ENCODE measurements around the gene CD47. TPM values are rescaled to one million over a fixed set of nuclear protein-coding genes. Genes with fewer than 3 reads are reported as not detected.

CD47 gene
- total RNA-seq, 1 experiment from 2014 or later, result 76.9 TPM

- Histone ChIP-seq H3K4me1 (replicated peaks; ENCODE audit: insufficient read depth) (peaks cover 6% of the 10 kb centered on the region), H4K20me1 (ENCODE audit: insufficient read depth) (no peaks in the 10 kb centered on the region), H3K36me3 (ENCODE audit: low read depth) (no peaks in the 10 kb centered on the region), H2AFZ (no peak overlapping the region), H3K27ac (no peak overlapping the region), H3K9me3 (ENCODE audit: insufficient read depth, low read depth) (no peaks in the 10 kb centered on the region), H3K9me2 (ENCODE audit: insufficient read depth) (no peaks in the 10 kb centered on the region), H3K27me3 (ENCODE audit: insufficient read depth, low read depth) (no peaks in the 10 kb centered on the region), H3F3A (ENCODE audit: insufficient read depth, low read depth) (0 out of 2 replicates have a peak, but pooled peaks cover 5% of the 10 kb centered on the region), H3K4me3 (no peak overlapping the region), H3K79me2 (ENCODE audit: low read depth) (no peaks in the 10 kb centered on the region), H3K4me2 (no peak overlapping the region)
- no peak for TF ChIP-seq CTCF (conservative IDR thresholded peaks at IDR 0.05)
- TF ChIP-seq EZH2 (IDR thresholded peaks at IDR 0.05; ENCODE audit: low read depth), result no peak
- ChIA-PET POLR2A (ENCODE audit: unreplicated experiment) (interaction anchor here (0.6 kb wide), 1 partner anchor 46 kb away, joined by 3 read pairs; no protein-coding TSS in a partner anchor), CTCF (no interaction called here)
- DNase-seq, result no peak
- no TSS peak for BruUV-seq (replicated peaks)
- intact Hi-C loops (cut with micrococcal nuclease; ENCODE audit: unreplicated experiment), result no loop called here
Measured at GRCh38 chr3:108028896-108029295, 61.9 kb downstream of the CD47 start.

- no peaks in the 10 kb centered on the region for H3K9me2 ChIP-seq (ENCODE audit: insufficient read depth)
- no peak overlapping the region for H3K4me2 ChIP-seq
- no peak overlapping the region for H3K27ac ChIP-seq
- intact Hi-C loops (cut with micrococcal nuclease; ENCODE audit: unreplicated experiment), result no loop called here
- TF ChIP-seq CTCF (conservative IDR thresholded peaks at IDR 0.05) (no peak), EZH2 (IDR thresholded peaks at IDR 0.05; ENCODE audit: low read depth) (no peak)
- no peak for DNase-seq
- no peak overlapping the region for H2AFZ ChIP-seq
- H3K36me3 ChIP-seq (ENCODE audit: low read depth), result no peaks in the 10 kb centered on the region
- no TSS peak for BruUV-seq (replicated peaks)
- H3K9me3 ChIP-seq (ENCODE audit: insufficient read depth, low read depth), result no peaks in the 10 kb centered on the region
- H3K4me3 ChIP-seq, result no peak overlapping the region
- no peaks in the 10 kb centered on the region for H3K79me2 ChIP-seq (ENCODE audit: low read depth)
- POLR2A ChIA-PET (ENCODE audit: unreplicated experiment), result no interaction called here
- H3K27me3 ChIP-seq (ENCODE audit: insufficient read depth, low read depth), result no peaks in the 10 kb centered on the region
- H3F3A ChIP-seq (ENCODE audit: insufficient read depth, low read depth), result peaks cover 9% of the 10 kb centered on the region; the same call in 1 of the 2 replicates
- no peaks in the 10 kb centered on the region for H4K20me1 ChIP-seq (ENCODE audit: insufficient read depth)
- CTCF ChIA-PET, result no interaction called here
- H3K4me1 ChIP-seq (replicated peaks; ENCODE audit: insufficient read depth), result peaks cover 14% of the 10 kb centered on the region
Measured at GRCh38 chr3:108025177-108025576, 65.7 kb downstream of the CD47 start.

- BruUV-seq (replicated peaks), result no TSS peak
Measured at GRCh38 chr3:108024146-108024850, 66.5 kb downstream of the CD47 start.

More at GRCh38 chr3:108024146-108024850, 66.5 kb downstream of the CD47 start:
- no peaks in the 10 kb centered on the region for H3K9me2 ChIP-seq (ENCODE audit: insufficient read depth)
- H3K4me3 ChIP-seq, result no peak overlapping the region
- H3K27me3 ChIP-seq (ENCODE audit: insufficient read depth, low read depth), result no peaks in the 10 kb centered on the region
- no peak overlapping the region for H2AFZ ChIP-seq
- H3K9me3 ChIP-seq (ENCODE audit: insufficient read depth, low read depth), result no peaks in the 10 kb centered on the region
- no peak for DNase-seq
- H4K20me1 ChIP-seq (ENCODE audit: insufficient read depth), result no peaks in the 10 kb centered on the region
- H3K36me3 ChIP-seq (ENCODE audit: low read depth), result no peaks in the 10 kb centered on the region
- CTCF ChIA-PET, result no interaction called here
- H3K4me2 ChIP-seq, result no peak overlapping the region
- H3K79me2 ChIP-seq (ENCODE audit: low read depth), result no peaks in the 10 kb centered on the region
- peaks cover 9% of the 10 kb centered on the region; the same call in 1 of the 2 replicates for H3F3A ChIP-seq (ENCODE audit: insufficient read depth, low read depth)
- intact Hi-C loops (cut with micrococcal nuclease; ENCODE audit: unreplicated experiment), result no loop called here
- POLR2A ChIA-PET (ENCODE audit: unreplicated experiment), result no interaction called here
- H3K27ac ChIP-seq, result no peak overlapping the region
- TF ChIP-seq CTCF (conservative IDR thresholded peaks at IDR 0.05) (no peak), EZH2 (IDR thresholded peaks at IDR 0.05; ENCODE audit: low read depth) (no peak)
- H3K4me1 ChIP-seq (replicated peaks; ENCODE audit: insufficient read depth), result peaks cover 14% of the 10 kb centered on the region
